WERI-Rb-1 (cell line): ENCODE results near the gene STON1.

ENCODE experiments used
- DNase-seq: peaks from one replicate; pipeline ENCODE4 v3.0.0-alpha.2; 2020
- H3K27ac ChIP-seq: fragments of 250-450 bp; sonication (Bioruptor Pico); 2 replicates; pipeline ENCODE4 v1.5.1; 2020; ENCODE audit warnings: mild to moderate bottlenecking, moderate library complexity
- H3K27me3 ChIP-seq: fragments of 250-450 bp; sonication (Bioruptor Pico); 2 replicates; pipeline ENCODE4 v1.5.1; 2021; ENCODE audit warnings: mild to moderate bottlenecking, low read depth, moderate library complexity; ENCODE audit not compliant: insufficient read depth, severe bottlenecking
- H3K36me3 ChIP-seq: fragments of 250-450 bp; sonication (Bioruptor Pico); 2 replicates; pipeline ENCODE4 v1.5.1; 2020; ENCODE audit warnings: mild to moderate bottlenecking, moderate library complexity
- H3K4me3 ChIP-seq: 2 replicates; pipeline ENCODE4 v1.5.1; 2011; ENCODE audit warnings: low read depth, mild to moderate bottlenecking, control low read depth, low read length
- H3K9me3 ChIP-seq: fragments of 250-450 bp; sonication (Bioruptor Pico); 2 replicates; pipeline ENCODE4 v1.5.1; 2021; ENCODE audit warnings: mild to moderate bottlenecking, moderate library complexity; ENCODE audit not compliant: severe bottlenecking
- CTCF ChIP-seq: IDR thresholded peaks from 2 replicates; pipeline ENCODE4 v1.5.1; 2011; ENCODE audit warnings: low read depth, mild to moderate bottlenecking, control low read depth, inconsistent platforms, low read length

The STON1 gene

DNA sequence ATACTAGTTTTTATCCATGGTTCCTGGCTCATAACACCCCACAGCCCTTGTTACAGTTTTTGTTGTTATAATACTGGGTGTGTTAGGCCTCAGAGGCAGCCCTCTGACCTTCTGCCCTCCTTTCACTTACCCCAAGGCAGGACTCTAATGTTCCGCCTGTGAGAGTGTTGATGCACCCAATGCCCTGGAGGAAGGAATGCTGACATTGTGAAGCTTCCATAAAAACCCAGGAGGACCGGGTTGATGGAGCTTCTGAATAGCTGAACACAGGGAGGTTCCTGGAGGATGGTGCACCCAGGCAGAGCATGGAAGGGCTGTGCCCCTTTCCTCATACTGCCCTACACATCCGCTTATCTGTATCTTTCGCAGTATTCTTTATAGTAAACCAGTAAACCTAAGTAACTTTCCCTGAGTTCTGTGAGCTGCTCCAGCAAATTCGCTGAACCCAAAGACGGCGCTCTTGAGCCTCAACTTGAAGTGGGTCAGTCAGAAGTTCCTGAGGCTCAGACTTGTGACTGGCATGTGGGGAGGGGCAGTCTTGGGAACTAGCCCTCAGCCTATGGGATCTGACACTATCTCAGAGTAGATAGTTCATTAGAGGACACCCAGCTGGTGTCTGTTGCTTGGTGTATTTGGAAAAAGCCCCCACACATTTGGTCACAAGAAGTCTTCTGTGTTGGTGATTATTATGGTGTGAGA, 10.4 kb downstream of the STON1 start:
- no peak overlapping the region for H3K4me3 ChIP-seq
- no peaks in the 10 kb centered on the region for H3K27me3 ChIP-seq
- DNase-seq = peak; percentile 45
- no peaks in the 10 kb centered on the region; the same call in 1 of the 2 replicates for H3K36me3 ChIP-seq
- TF ChIP-seq CTCF = no peak
- no peak overlapping the region for H3K27ac ChIP-seq
- H3K9me3 ChIP-seq = no peaks in the 10 kb centered on the region

DNA sequence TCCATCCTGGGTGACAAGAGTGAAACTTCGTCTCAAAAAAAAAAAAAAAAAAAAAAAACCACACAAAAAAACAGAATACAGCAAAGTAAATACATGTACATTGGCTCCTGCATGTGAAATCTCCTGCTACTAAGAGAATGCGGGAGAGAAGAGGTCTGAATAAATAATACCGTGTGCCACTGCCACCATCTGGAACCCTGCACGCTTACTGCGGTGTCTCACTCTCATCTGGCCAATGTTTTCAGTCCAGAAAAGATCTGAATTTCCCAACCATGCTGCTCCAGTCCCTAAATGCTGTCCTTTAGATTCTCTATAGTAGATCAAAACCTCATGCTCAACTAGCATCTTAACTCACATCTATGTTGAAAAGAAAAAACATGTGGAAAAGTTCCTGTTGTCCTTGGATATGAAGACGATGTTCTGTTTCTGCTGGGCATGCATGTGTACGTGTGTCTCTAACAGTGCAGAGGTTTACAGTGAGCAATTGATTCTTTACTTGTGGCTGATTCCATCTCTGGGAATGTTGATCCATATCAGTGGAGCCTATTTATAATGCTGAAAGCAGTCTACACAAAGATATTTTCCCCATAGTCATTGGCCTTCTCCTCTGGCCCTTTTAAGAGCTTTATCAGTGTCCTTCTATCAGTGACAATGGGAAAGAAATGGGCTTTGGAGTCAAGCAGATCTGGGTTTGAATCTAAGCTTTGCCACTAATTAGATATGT, 11.9 kb downstream of the STON1 start:
- H3K27me3 ChIP-seq = no peaks in the 10 kb centered on the region
- no peak overlapping the region for H3K27ac ChIP-seq
- no peaks in the 10 kb centered on the region for H3K9me3 ChIP-seq
- H3K4me3 ChIP-seq = no peak overlapping the region
- no peak for DNase-seq
- no peaks in the 10 kb centered on the region; the same call in 1 of the 2 replicates for H3K36me3 ChIP-seq
- no peak for TF ChIP-seq CTCF

DNA sequence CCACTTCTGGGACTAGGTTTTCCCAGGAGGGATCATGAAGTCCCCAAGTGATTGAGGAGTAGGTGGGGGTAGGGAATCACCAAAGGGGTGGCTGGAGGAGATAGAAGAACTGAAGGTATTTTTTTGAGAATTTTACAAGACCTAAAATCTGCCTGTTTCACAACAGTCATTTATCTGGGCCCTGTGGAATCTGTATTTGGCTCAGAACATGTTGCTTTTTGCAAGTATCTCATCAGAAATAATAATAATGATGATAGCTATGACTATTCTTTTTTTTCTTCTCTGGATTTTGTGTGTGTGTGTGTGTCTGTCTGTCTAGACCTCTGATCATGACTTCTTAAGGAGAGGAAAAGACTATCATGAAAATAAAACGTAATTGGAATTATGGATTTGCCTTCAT, 13.9 kb downstream of the STON1 start:
- no peaks in the 10 kb centered on the region for H3K9me3 ChIP-seq
- no peak overlapping the region for H3K27ac ChIP-seq
- H3K36me3 ChIP-seq = no peaks in the 10 kb centered on the region; the same call in 1 of the 2 replicates
- no peak overlapping the region for H3K4me3 ChIP-seq
- no peak for DNase-seq
- no peak for TF ChIP-seq CTCF
- H3K27me3 ChIP-seq = no peaks in the 10 kb centered on the region

DNA sequence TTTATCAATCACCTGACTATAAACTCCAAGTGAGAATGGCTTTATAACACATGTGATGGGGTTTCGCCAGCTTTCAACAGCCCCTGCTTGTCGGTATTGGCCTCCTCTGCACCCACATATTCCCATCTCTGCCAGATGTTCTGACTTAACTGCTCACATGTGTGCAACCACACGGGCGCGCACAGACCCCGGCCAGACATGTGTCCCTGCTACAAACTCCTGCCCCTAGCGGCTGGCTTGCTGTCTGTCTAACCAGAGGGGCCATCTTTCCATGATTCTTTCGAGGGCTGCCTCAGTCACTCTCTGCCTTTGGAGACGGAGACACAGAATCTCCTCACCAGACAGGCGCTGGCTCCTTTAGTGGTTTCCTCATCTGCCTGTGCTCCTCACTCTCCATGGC, 15.3 kb downstream of the STON1 start:
- H3K27ac ChIP-seq = no peak overlapping the region
- H3K27me3 ChIP-seq = no peaks in the 10 kb centered on the region
- no peaks in the 10 kb centered on the region for H3K9me3 ChIP-seq
- TF ChIP-seq CTCF = no peak
- no peak overlapping the region for H3K4me3 ChIP-seq
- no peak for DNase-seq
- H3K36me3 ChIP-seq = no peaks in the 10 kb centered on the region

- H3K36me3 ChIP-seq = no peaks in the 10 kb centered on the region; the same call in 1 of the 2 replicates
- H3K27ac ChIP-seq = no peak overlapping the region
- H3K4me3 ChIP-seq = no peak overlapping the region
- no peak for DNase-seq
- H3K27me3 ChIP-seq = no peaks in the 10 kb centered on the region
- no peak for TF ChIP-seq CTCF
- H3K9me3 ChIP-seq = no peaks in the 10 kb centered on the region
These were observed 18.9 kb downstream of the STON1 start for GRCh38 chr2:48548840-48549239.

- Histone ChIP-seq H3K9me3 (no peaks in the 10 kb centered on the region), H3K4me3 (no peak overlapping the region), H3K27me3 (no peaks in the 10 kb centered on the region), H3K36me3 (no peaks in the 10 kb centered on the region; the same call in 1 of the 2 replicates), H3K27ac (no peak overlapping the region)
- no peak for TF ChIP-seq CTCF
- DNase-seq = no peak
These were observed 20.0 kb downstream of the STON1 start for GRCh38 chr2:48549972-48550371.
